ENCODE data around the gene EMC9. TPM values are rescaled to one million over a fixed set of nuclear protein-coding genes. Genes with fewer than 3 reads are reported as not detected.

EMC9 gene
- 10 to 100 TPM; 13.2 to 17.0 (median 15.3) TPM for total RNA-seq (2021; fragmentation: NEBNext Ultra II Directional; extraction: Animal tissue kit (Norgen Biotek cat#: 25700))
- long read RNA-seq, transcript EMC9-201 (6 exons, 835 nt) = minor isoform, 6 of 21 reads
- long read RNA-seq, transcript EMC9-202 (5 exons, 953 nt) = major isoform, 14 of 21 reads
- long read RNA-seq, partial matches to known transcripts = 0 of 21 reads
- long read RNA-seq, other reads (novel, unspliced or antisense) = 1 of 21 reads

GRCh38 chr14:24141097-24141880 lies at the start of gene EMC9:
Gene EMC9, minus strand, starts transcription at chr14:24141591. Its CDS starts 287 bp downstream, at chr14:24141304.
- DNase-seq = peak; percentile 99
- Mint-ChIP-seq H3K27ac (peak within 1 kb of the TSS; percentile 87), H3K9me3 (no peaks in the 10 kb centered on the region), H3K4me3 (peak within 1 kb of the TSS; percentile 95), H3K4me1 (ENCODE audit: low read depth) (peaks cover 75% of the 10 kb centered on the region), H3K27me3 (ENCODE audit: insufficient read depth) (peaks cover 10% of the 10 kb centered on the region), H3K36me3 (ENCODE audit: low read depth) (peaks cover 42% of the 10 kb centered on the region)
- peak; percentile 67 for TF ChIP-seq CTCF (IDR thresholded peaks at IDR 0.05)

- Mint-ChIP-seq H3K4me1 (ENCODE audit: low read depth) (peaks cover 53% of the 10 kb centered on the region), H3K27ac (no peak overlapping the region; the same call in 1 of the 2 replicates), H3K9me3 (no peaks in the 10 kb centered on the region), H3K27me3 (ENCODE audit: insufficient read depth) (no peaks in the 10 kb centered on the region; the same call in none of the 2 replicates), H3K36me3 (ENCODE audit: low read depth) (peaks cover 31% of the 10 kb centered on the region), H3K4me3 (no peak overlapping the region)
- DNase-seq = no peak
- TF ChIP-seq CTCF (IDR thresholded peaks at IDR 0.05) = no peak
Observed at GRCh38 chr14:24190416-24190815, 49.0 kb upstream of the EMC9 start.

- no peak for DNase-seq
- Mint-ChIP-seq H3K27me3 (ENCODE audit: insufficient read depth) (no peaks in the 10 kb centered on the region; the same call in 1 of the 2 replicates), H3K9me3 (no peaks in the 10 kb centered on the region), H3K4me1 (ENCODE audit: low read depth) (peaks cover 48% of the 10 kb centered on the region), H3K36me3 (ENCODE audit: low read depth) (peaks cover 29% of the 10 kb centered on the region), H3K4me3 (peak overlapping the region; percentile 90), H3K27ac (peak overlapping the region; percentile 92)
- TF ChIP-seq CTCF (IDR thresholded peaks at IDR 0.05) = no peak
Observed at GRCh38 chr14:24189460-24189859, 48.1 kb upstream of the EMC9 start.

GRCh38 chr14:24189059-24189375 lies 47.6 kb upstream of the EMC9 start:
- H3K9me3 Mint-ChIP-seq = no peaks in the 10 kb centered on the region
- peak overlapping the region; percentile 92 for H3K27ac Mint-ChIP-seq
- H3K4me1 Mint-ChIP-seq (ENCODE audit: low read depth) = peaks cover 44% of the 10 kb centered on the region
- no peak for TF ChIP-seq CTCF (IDR thresholded peaks at IDR 0.05)
- no peak for DNase-seq
- H3K27me3 Mint-ChIP-seq (ENCODE audit: insufficient read depth) = peaks cover 2% of the 10 kb centered on the region
- peaks cover 26% of the 10 kb centered on the region for H3K36me3 Mint-ChIP-seq (ENCODE audit: low read depth)
- H3K4me3 Mint-ChIP-seq = peak overlapping the region; percentile 90

- TF ChIP-seq CTCF (IDR thresholded peaks at IDR 0.05) = no peak
- H3K9me3 Mint-ChIP-seq = no peaks in the 10 kb centered on the region
- peaks cover 26% of the 10 kb centered on the region for H3K36me3 Mint-ChIP-seq (ENCODE audit: low read depth)
- H3K4me3 Mint-ChIP-seq = peak within 1 kb of the TSS; percentile 90
- H3K27me3 Mint-ChIP-seq (ENCODE audit: insufficient read depth) = peaks cover 4% of the 10 kb centered on the region
- H3K4me1 Mint-ChIP-seq (ENCODE audit: low read depth) = peaks cover 41% of the 10 kb centered on the region
- peak within 1 kb of the TSS; percentile 92 for H3K27ac Mint-ChIP-seq
- DNase-seq = peak; percentile 97
Observed at GRCh38 chr14:24188251-24189058, 47.1 kb upstream of the EMC9 start, which contains the start of gene IPO4. Gene IPO4, minus strand, starts transcription at chr14:24188816. Its CDS starts 29 bp downstream, at chr14:24188787.

Measured in HFFc6 (cell line).